ENCODE data around the gene DDIT4. TPM values are rescaled to one million over a fixed set of nuclear protein-coding genes. Genes with fewer than 3 reads are reported as not detected.

Gene DDIT4
- 670 TPM for polyA plus RNA-seq (2012; ENCODE audit: insufficient read length, low read depth)

DNA sequence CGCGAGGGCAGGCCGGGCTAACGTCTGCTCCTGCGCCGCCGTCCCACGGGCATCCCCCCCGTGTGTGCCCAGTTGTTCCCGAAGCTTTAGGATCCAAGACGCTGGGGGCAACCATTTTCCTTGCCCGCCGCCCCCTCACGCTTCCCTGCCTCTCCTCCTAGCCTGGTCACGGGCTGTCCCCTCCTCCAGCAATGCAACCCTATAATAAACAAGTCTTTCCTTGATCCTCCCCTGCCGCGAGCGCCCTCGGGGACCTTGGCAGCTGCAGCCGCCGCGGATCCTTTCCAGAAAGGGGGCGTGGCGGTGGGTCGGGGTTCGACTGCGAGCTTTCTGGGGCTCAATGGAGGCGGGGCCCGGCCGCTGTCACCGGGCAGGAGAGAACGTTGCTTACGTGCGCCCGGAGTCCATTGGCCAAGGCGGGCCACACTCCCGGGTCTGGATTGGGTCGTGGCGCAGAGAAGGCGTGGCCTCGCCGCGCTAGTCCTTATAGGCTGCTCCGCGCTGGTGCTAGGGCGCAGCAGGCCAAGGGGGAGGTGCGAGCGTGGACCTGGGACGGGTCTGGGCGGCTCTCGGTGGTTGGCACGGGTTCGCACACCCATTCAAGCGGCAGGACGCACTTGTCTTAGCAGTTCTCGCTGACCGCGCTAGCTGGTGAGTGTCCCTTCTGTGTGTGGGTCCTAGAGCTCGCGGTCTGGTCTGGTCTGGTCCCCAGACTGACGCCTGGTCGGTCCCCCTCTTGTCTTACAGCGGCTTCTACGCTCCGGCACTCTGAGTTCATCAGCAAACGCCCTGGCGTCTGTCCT is at the start of gene DDIT4:
Gene DDIT4 (plus strand): TSS at position 515 of the 803 bp plus-strand sequence. CDS start 293 bp downstream, outside the sequence.
- peak; percentile 41; the same call in 1 of the 2 replicates for TF ChIP-seq SIN3A (IDR thresholded peaks at IDR 0.05; ENCODE audit: borderline replicate concordance, insufficient read depth, low read length)
- TF ChIP-seq, protein P1, sequence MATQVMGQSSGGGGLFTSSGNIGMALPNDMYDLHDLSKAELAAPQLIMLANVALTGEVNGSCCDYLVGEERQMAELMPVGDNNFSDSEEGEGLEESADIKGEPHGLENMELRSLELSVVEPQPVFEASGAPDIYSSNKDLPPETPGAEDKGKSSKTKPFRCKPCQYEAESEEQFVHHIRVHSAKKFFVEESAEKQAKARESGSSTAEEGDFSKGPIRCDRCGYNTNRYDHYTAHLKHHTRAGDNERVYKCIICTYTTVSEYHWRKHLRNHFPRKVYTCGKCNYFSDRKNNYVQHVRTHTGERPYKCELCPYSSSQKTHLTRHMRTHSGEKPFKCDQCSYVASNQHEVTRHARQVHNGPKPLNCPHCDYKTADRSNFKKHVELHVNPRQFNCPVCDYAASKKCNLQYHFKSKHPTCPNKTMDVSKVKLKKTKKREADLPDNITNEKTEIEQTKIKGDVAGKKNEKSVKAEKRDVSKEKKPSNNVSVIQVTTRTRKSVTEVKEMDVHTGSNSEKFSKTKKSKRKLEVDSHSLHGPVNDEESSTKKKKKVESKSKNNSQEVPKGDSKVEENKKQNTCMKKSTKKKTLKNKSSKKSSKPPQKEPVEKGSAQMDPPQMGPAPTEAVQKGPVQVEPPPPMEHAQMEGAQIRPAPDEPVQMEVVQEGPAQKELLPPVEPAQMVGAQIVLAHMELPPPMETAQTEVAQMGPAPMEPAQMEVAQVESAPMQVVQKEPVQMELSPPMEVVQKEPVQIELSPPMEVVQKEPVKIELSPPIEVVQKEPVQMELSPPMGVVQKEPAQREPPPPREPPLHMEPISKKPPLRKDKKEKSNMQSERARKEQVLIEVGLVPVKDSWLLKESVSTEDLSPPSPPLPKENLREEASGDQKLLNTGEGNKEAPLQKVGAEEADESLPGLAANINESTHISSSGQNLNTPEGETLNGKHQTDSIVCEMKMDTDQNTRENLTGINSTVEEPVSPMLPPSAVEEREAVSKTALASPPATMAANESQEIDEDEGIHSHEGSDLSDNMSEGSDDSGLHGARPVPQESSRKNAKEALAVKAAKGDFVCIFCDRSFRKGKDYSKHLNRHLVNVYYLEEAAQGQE (IDR thresholded peaks at IDR 0.05; ENCODE audit: insufficient read depth in 1 of 2, low read depth in 2 of 2, low read length in 2 of 2): 0 out of 4 replicates have a peak, but pooled peaks of 1 of the 2 experiments have one; percentile 49
- no peak for TF ChIP-seq FOXP2 (optimal IDR thresholded peaks at IDR 0.05; ENCODE audit: borderline replicate concordance, extremely low read depth, extremely low read length, insufficient read depth)
- peak; percentile 99 for TF ChIP-seq POLR2AphosphoS5 (IDR thresholded peaks at IDR 0.05; ENCODE audit: low read depth, low read length)
- TF ChIP-seq TAF1 (IDR thresholded peaks at IDR 0.05; ENCODE audit: borderline replicate concordance, insufficient read depth, low read length): peak; percentile 95; the same call in 1 of the 2 replicates

DNA sequence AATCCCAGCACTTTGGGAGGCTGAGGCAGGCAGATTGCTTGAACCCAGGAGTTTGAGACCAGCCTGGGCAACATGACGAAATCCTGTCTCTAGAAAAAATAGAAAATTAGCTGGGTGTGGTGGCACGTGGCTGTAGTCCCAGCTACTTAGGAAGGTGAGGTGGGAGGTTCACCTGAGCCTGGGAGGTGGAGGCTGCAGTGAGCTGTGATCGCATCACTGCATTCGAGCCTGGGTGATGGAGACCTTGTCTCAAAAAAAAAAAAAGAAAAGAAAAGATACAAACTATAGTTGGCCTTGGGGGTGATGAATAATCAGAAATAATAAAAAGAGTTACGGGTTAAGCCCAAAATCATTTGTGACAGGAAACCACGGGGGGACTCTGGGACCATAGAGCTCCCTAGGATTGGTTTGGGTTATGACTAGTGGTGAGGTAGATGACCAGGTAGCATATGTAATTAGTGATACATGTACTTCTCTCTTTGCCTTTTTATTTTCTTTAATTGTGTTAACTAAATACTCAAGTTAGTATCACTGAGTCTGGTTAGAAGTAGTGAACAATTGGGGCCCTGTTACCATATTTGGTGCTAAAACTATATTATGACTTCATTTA is 47.2 kb upstream of the DDIT4 start:
- TF ChIP-seq SIN3A (IDR thresholded peaks at IDR 0.05; ENCODE audit: borderline replicate concordance, insufficient read depth, low read length) (no peak), FOXP2 (optimal IDR thresholded peaks at IDR 0.05; ENCODE audit: borderline replicate concordance, extremely low read depth, extremely low read length, insufficient read depth) (no peak), TAF1 (IDR thresholded peaks at IDR 0.05; ENCODE audit: borderline replicate concordance, insufficient read depth, low read length) (no peak), POLR2AphosphoS5 (IDR thresholded peaks at IDR 0.05; ENCODE audit: low read depth, low read length) (no peak)
- TF ChIP-seq, protein P1 (IDR thresholded peaks at IDR 0.05; ENCODE audit: insufficient read depth in 1 of 2, low read depth in 2 of 2, low read length in 2 of 2): no peak

GRCh38 chr10:72227826-72228225 is 45.9 kb upstream of the DDIT4 start:
- TF ChIP-seq POLR2AphosphoS5 (IDR thresholded peaks at IDR 0.05; ENCODE audit: low read depth, low read length) (no peak), FOXP2 (optimal IDR thresholded peaks at IDR 0.05; ENCODE audit: borderline replicate concordance, extremely low read depth, extremely low read length, insufficient read depth) (no peak), TAF1 (IDR thresholded peaks at IDR 0.05; ENCODE audit: borderline replicate concordance, insufficient read depth, low read length) (no peak), SIN3A (IDR thresholded peaks at IDR 0.05; ENCODE audit: borderline replicate concordance, insufficient read depth, low read length) (no peak)
- TF ChIP-seq, protein P1 (IDR thresholded peaks at IDR 0.05; ENCODE audit: insufficient read depth in 1 of 2, low read depth in 2 of 2, low read length in 2 of 2): no peak

DNA sequence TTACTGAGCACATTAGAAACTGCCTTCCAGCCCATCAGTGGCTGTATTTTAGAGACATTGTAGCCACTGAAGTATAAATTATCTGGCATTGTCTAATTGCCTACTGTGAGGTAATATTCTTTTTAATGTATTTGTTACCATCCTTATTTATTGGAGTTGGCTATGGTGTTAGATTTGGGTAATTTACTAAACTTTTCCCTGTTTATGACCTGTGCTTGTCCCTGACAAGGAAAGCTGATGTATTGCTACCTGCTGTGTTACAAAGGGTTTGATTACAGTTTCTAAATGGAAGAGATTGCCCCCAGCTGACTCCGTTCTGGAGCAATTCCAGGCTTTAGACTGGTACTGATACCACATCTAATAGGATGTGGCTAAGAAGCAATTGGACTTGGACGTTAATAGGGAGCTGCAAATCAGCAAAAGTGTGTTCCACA is 45.4 kb upstream of the DDIT4 start:
- TF ChIP-seq SIN3A (IDR thresholded peaks at IDR 0.05; ENCODE audit: borderline replicate concordance, insufficient read depth, low read length) (no peak), POLR2AphosphoS5 (IDR thresholded peaks at IDR 0.05; ENCODE audit: low read depth, low read length) (no peak), TAF1 (IDR thresholded peaks at IDR 0.05; ENCODE audit: borderline replicate concordance, insufficient read depth, low read length) (no peak), FOXP2 (optimal IDR thresholded peaks at IDR 0.05; ENCODE audit: borderline replicate concordance, extremely low read depth, extremely low read length, insufficient read depth) (no peak)
- TF ChIP-seq, protein P1 (IDR thresholded peaks at IDR 0.05; ENCODE audit: insufficient read depth in 1 of 2, low read depth in 2 of 2, low read length in 2 of 2): no peak

Measured in PFSK-1 (cell line).